Measurements from ENCODE around the gene SMCO4. TPM values are rescaled to one million over a fixed set of nuclear protein-coding genes. Genes with fewer than 3 reads are reported as not detected.
"Not testable (repeated sequence)": the region's sequence is repeated elsewhere in the genome, so short reads cannot be mapped to it uniquely, and the experiment has no call there.

The SMCO4 gene
- total and polyA plus RNA-seq, 2 of the 8 experiments (the other 6 are each of a cell fraction or from before 2014, with no cell fraction given) = 33.2 to 53.9 TPM

- H3K36me3 ChIP-seq (ENCODE audit: control insufficient read depth in 2 of 4, insufficient read depth in 4 of 4, low read length in 3 of 4); DNase-seq (ENCODE audit: low read depth in 1 of 2, low spot score in 2 of 2); H2BK20ac ChIP-seq (ENCODE audit: low read length); H3K14ac ChIP-seq (ENCODE audit: insufficient read length); H3K4ac ChIP-seq (replicated peaks; ENCODE audit: insufficient read length, low read depth, low read length); H3K9me3 ChIP-seq (ENCODE audit: insufficient read depth in 2 of 2, low read depth in 1 of 2, low read length in 1 of 2); H2AFZ ChIP-seq (ENCODE audit: low read length); H3K18ac ChIP-seq (ENCODE audit: extremely low read depth, low read length); H3K23me2 ChIP-seq (ENCODE audit: low read depth, low read length); H4K8ac ChIP-seq (ENCODE audit: extremely low read depth, insufficient read depth, low read length); H2BK15ac ChIP-seq (ENCODE audit: low read length); H3K56ac ChIP-seq (replicated peaks; ENCODE audit: insufficient read length, low read depth, low read length); H2BK12ac ChIP-seq (ENCODE audit: low read depth, low read length); H2AK5ac ChIP-seq (ENCODE audit: low read depth, low read length); H4K20me1 ChIP-seq (replicated peaks in 1 of 2; ENCODE audit: control insufficient read depth in 1 of 2, insufficient read depth in 2 of 2, low read length in 2 of 2); H2BK120ac ChIP-seq (replicated peaks; ENCODE audit: low read depth, low read length); H3K4me2 ChIP-seq (ENCODE audit: insufficient read depth in 1 of 2, low read depth in 2 of 2, low read length in 2 of 2); H3K23ac ChIP-seq (ENCODE audit: insufficient read length); H3K4me3 ChIP-seq (ENCODE audit: extremely low read depth in 1 of 4, insufficient read depth in 2 of 4, low read depth in 3 of 4, low read length in 4 of 4); H4K5ac ChIP-seq (ENCODE audit: insufficient read length, low read depth, low read length); POLR2A ChIA-PET (ENCODE audit: partially characterized antibody); H4K91ac ChIP-seq (replicated peaks; ENCODE audit: insufficient read length, low read length); H3K9ac ChIP-seq (replicated peaks in 1 of 4; ENCODE audit: extremely low read depth in 1 of 4, low read depth in 3 of 4, low read length in 3 of 4); H2BK5ac ChIP-seq (ENCODE audit: low read depth, low read length); H3K27me3 ChIP-seq (replicated peaks in 1 of 4; ENCODE audit: control insufficient read depth in 3 of 4, extremely low read depth in 1 of 4, insufficient read depth in 3 of 4, low read length in 3 of 4); H3K27ac ChIP-seq (ENCODE audit: low read depth, low read length); FAIRE-seq; H3K4me1 ChIP-seq (replicated peaks in 1 of 4; ENCODE audit: control insufficient read depth in 3 of 4, insufficient read depth in 4 of 4, low read length in 3 of 4): not testable (repeated sequence)
- CTCF ChIA-PET (ENCODE audit: partially characterized antibody) = interaction anchor here (0.8 to 1.6 kb wide), 2 partner anchors 10 to 49 kb away, joined by 3 read pairs; no protein-coding TSS in a partner anchor
- peaks cover 0 to 93% of the 10 kb centered on the region in 2 experiments; a peak in 2 of 4 replicates for H3K79me2 ChIP-seq (ENCODE audit: control insufficient read depth in 1 of 2, insufficient read depth in 2 of 2, low read length in 2 of 2)
- WGBS, 2 experiments (ENCODE audit: extremely low coverage in 1 of 2, insufficient coverage in 1 of 2, insufficient read length in 1 of 2, insufficient replicate concordance in 2 of 2, low coverage in 1 of 2, low lambda C conversion rate in 2 of 2, missing lambda C conversion rate in 1 of 2) = 83% methylated on average over 2 of the region's 2 CpGs; no CpG with 5 or more reads in 1 of the 2 experiments
- H3K79me1 ChIP-seq (ENCODE audit: low read depth, low read length) = peaks cover 11% of the 10 kb centered on the region
Observed at GRCh38 chr11:93535578-93535977, 7.6 kb downstream of the SMCO4 start.
